HG03064 (cell line): Measurements from ENCODE around the gene TPM2.
"Not testable (repeated sequence)": the region's sequence is repeated elsewhere in the genome, so short reads cannot be mapped to it uniquely, and the experiment has no call there.

Experiments
- ATAC-seq: cut with Tn5 transposase; IDR thresholded peaks from one replicate; pipeline ENCODE4 v1.9.1; 2021; ENCODE audit warnings: low read depth; ENCODE audit not compliant: unreplicated experiment

Gene TPM2

DNA sequence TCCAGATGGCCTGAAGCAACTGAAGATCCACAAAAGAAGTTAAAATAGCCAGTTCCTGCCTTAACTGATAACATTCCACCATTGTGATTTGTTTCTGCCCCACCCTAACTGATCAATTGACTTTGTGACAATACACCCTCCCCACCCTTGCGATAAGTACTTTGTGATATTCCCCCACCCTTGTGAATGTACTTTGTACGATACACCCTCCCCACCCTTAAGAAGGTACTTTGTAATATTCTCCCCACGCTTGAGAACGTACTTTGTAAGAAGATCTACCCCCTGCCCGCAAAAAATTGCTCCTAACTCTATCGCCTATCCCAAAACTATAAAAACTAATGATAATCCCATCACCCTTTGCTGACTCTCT is 52.9 kb downstream of the TPM2 start:
- ATAC-seq = not testable (repeated sequence)

- no peak for ATAC-seq
Observed at GRCh38 chr9:35636135-35636876, 53.4 kb downstream of the TPM2 start.

- no peak for ATAC-seq
Observed at GRCh38 chr9:35635730-35636129, 54.0 kb downstream of the TPM2 start.
